Measurements from ENCODE around the gene KIF9. TPM values are rescaled to one million over a fixed set of nuclear protein-coding genes. Genes with fewer than 3 reads are reported as not detected.

Gene KIF9
- total RNA-seq, 1 experiment from 2014 or later = 5.8 TPM

- no peaks in the 10 kb centered on the region for H3K27me3 Mint-ChIP-seq (ENCODE audit: low read depth)
- no peak for TF ChIP-seq E2F4 (CRISPR knock-in tag; IDR thresholded peaks at IDR 0.05; ENCODE audit: borderline replicate concordance, low read depth)
- no peak for TF ChIP-seq TEAD4 (CRISPR knock-in tag; IDR thresholded peaks at IDR 0.05)
- no peak for TF ChIP-seq AR (CRISPR knock-in tag; IDR thresholded peaks at IDR 0.05)
- no peak for TF ChIP-seq RORB (CRISPR knock-in tag; IDR thresholded peaks at IDR 0.05)
- TF ChIP-seq TCF7 (CRISPR knock-in tag; IDR thresholded peaks at IDR 0.05; ENCODE audit: low read depth) = no peak
- TF ChIP-seq ZNF396 (CRISPR knock-in tag; IDR thresholded peaks at IDR 0.05; ENCODE audit: borderline replicate concordance) = no peak
- TF ChIP-seq FOXP1 (CRISPR knock-in tag; IDR thresholded peaks at IDR 0.05; ENCODE audit: borderline replicate concordance) = no peak
- POLR2A ChIA-PET = interaction anchor here (1.0 kb wide), 2 partner anchors 159 to 296 kb away, joined by 3 read pairs; partner anchors contain the start of gene SETD2
- DNase-seq (ENCODE audit: low spot score) (no peak), ATAC-seq (peak; percentile 35)
- CTCF ChIA-PET = interaction anchor here (0.6 to 2.5 kb wide), 26 partner anchors 9 to 414 kb away, joined by 3 to 11 read pairs (median 3); partner anchors contain the start of gene KIF9
- peaks cover 30% of the 10 kb centered on the region for H3K36me3 Mint-ChIP-seq
- H3K4me1 Mint-ChIP-seq = no peaks in the 10 kb centered on the region
- no peaks in the 10 kb centered on the region for H3K9me3 Mint-ChIP-seq
- H3K4me3 Mint-ChIP-seq = no peak overlapping the region
- H3K27ac Mint-ChIP-seq = peak overlapping the region; percentile 60
These were observed 41.1 kb upstream of the KIF9 start for GRCh38 chr3:47323431-47324277.

GRCh38 chr3:47319956-47320355, 37.4 kb upstream of the KIF9 start:
- ATAC-seq (no peak), DNase-seq (ENCODE audit: low spot score) (no peak)
- ChIA-PET POLR2A (no interaction called here), CTCF (no interaction called here)
- H3K9me3 Mint-ChIP-seq = no peaks in the 10 kb centered on the region
- H3K36me3 Mint-ChIP-seq = peaks cover 19% of the 10 kb centered on the region
- TF ChIP-seq ZNF423 (CRISPR knock-in tag; IDR thresholded peaks at IDR 0.05) = no peak
- TF ChIP-seq E2F5 (CRISPR knock-in tag; IDR thresholded peaks at IDR 0.05) = no peak
- TF ChIP-seq MLX (CRISPR knock-in tag; IDR thresholded peaks at IDR 0.05) = no peak
- no peak for TF ChIP-seq AFF4 (CRISPR knock-in tag; IDR thresholded peaks at IDR 0.05; ENCODE audit: borderline replicate concordance)
- TF ChIP-seq NR3C1 (CRISPR knock-in tag; conservative IDR thresholded peaks at IDR 0.05; ENCODE audit: low read depth) = no peak
- TF ChIP-seq PREB (CRISPR knock-in tag; IDR thresholded peaks at IDR 0.05; ENCODE audit: borderline replicate concordance) = no peak
- TF ChIP-seq TCF7 (CRISPR knock-in tag; IDR thresholded peaks at IDR 0.05; ENCODE audit: low read depth) = no peak
- no peak for TF ChIP-seq ZSCAN18 (CRISPR knock-in tag; IDR thresholded peaks at IDR 0.05)
- no peak for TF ChIP-seq SOX15 (CRISPR knock-in tag; IDR thresholded peaks at IDR 0.05)
- no peak overlapping the region for H3K27ac Mint-ChIP-seq
- H3K4me3 Mint-ChIP-seq = no peak overlapping the region
- H3K27me3 Mint-ChIP-seq (ENCODE audit: low read depth) = no peaks in the 10 kb centered on the region
- peaks cover 2% of the 10 kb centered on the region for H3K4me1 Mint-ChIP-seq
